ENCODE measurements around the gene CEACAM21.
A peak's percentile ranks its signal among the peaks of the same experiment; 100 is the strongest.

CEACAM21 gene

DNA sequence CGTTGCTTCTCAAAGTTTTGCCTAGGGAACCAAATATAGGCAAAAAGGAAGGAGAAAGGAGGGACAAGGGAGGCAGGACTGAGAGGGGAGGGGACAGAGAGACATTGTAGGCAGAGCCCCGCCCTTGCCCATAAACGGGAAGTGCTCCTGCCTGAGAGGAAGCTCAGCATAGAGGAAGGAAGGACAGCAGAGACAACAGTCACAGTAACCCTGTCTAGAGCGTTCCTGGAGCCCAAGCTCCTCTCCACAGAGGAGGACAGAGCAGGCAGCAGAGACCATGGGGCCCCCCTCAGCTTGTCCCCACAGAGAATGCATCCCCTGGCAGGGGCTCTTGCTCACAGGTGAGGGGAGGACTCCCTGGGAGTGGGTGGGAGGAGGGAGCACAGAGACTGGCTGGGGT lies at the start of gene CEACAM21:
Gene CEACAM21 (plus strand): TSS at position 169 of the 400 bp plus-strand sequence. CDS start 109 bp downstream, at position 278.
- peak within 1 kb of the TSS; percentile 45 for H3K4me3 ChIP-seq (ENCODE audit: low read depth, low read length)
- peak; percentile 78 for DNase-seq (ENCODE audit: low read depth)
- TF ChIP-seq, protein P1, sequence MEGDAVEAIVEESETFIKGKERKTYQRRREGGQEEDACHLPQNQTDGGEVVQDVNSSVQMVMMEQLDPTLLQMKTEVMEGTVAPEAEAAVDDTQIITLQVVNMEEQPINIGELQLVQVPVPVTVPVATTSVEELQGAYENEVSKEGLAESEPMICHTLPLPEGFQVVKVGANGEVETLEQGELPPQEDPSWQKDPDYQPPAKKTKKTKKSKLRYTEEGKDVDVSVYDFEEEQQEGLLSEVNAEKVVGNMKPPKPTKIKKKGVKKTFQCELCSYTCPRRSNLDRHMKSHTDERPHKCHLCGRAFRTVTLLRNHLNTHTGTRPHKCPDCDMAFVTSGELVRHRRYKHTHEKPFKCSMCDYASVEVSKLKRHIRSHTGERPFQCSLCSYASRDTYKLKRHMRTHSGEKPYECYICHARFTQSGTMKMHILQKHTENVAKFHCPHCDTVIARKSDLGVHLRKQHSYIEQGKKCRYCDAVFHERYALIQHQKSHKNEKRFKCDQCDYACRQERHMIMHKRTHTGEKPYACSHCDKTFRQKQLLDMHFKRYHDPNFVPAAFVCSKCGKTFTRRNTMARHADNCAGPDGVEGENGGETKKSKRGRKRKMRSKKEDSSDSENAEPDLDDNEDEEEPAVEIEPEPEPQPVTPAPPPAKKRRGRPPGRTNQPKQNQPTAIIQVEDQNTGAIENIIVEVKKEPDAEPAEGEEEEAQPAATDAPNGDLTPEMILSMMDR (IDR thresholded peaks at IDR 0.05; ENCODE audit: insufficient read depth, low read depth, low read length, missing control alignments): no peak

DNA sequence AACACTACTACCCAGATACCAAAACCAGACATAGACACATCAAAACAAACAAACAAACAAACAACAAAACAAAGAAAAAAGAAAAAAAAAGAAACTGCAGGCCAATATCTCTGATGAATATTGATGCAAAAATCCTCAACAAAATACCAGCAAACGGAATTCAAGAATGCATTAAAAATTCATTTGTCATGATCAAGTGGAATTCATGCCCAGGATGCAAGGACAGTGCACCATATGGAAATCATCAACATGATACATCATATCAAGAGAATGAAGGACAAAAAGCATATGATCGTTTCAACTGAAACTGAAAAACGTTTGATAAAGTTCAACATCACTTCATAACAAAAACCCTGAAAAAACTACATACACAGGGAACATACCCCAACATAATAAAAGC lies 48.9 kb upstream of the CEACAM21 start:
- no peak for DNase-seq (ENCODE audit: low read depth)
- no peak overlapping the region for H3K4me3 ChIP-seq (ENCODE audit: low read depth, low read length)
- TF ChIP-seq, protein P1 (IDR thresholded peaks at IDR 0.05; ENCODE audit: insufficient read depth, low read depth, low read length, missing control alignments): no peak

DNA sequence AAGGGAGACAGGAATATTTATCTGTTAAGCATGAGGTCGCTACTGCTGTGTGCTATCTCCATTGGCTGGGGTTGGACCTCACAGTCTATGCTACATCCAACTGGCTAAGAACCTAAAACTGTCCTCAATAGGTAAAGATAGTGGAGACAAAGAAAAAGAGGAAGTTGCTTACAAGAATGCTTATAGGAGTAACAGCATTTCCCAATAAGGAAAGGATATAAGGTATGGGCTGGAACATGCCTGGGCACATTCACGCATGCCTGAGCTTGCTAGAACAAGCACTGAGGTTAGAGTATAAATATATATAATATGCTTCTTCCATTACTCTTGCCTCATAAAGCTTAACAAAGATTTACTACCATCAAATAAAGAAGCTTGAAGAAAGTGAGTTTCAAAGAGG lies 47.9 kb upstream of the CEACAM21 start:
- H3K4me3 ChIP-seq (ENCODE audit: low read depth, low read length): no peak overlapping the region
- DNase-seq (ENCODE audit: low read depth): no peak
- TF ChIP-seq, protein P1 (IDR thresholded peaks at IDR 0.05; ENCODE audit: insufficient read depth, low read depth, low read length, missing control alignments): no peak

DNA sequence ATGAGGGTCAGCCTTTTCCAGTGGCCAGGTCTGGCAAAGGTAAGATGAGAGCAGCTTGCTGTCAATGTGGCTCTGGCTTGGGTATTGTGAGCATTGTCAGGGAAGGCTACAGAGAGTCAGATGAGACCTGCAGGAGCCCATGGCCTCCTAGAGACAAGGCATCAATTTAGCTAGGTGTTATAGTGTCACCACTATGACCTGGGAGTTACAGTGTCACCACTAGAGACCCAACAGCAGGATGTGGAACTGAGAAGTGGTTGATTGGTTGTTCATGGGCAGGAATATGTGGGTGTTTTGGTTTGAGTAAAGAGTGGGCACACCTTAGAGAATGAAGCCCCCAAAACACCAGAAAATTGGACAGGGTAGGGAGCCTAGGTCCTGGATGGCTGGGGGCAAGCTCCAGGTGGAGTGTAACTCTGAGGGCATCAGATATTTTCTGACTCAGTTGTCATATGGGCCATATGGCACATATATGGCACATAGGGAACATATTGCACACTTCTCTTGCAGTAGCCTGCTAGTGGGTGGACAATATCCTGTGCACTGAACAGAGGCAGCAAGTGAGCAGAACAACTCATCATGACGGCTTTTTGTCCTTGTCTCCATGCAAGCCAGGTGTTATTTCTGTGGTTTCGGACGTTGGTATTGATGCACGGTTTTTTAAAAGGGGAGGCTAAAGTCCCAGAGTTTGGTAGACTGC lies 46.3 kb upstream of the CEACAM21 start:
- no peak overlapping the region for H3K4me3 ChIP-seq (ENCODE audit: low read depth, low read length)
- DNase-seq (ENCODE audit: low read depth): peak; percentile 34
- TF ChIP-seq, protein P1 (IDR thresholded peaks at IDR 0.05; ENCODE audit: insufficient read depth, low read depth, low read length, missing control alignments): no peak

DNA sequence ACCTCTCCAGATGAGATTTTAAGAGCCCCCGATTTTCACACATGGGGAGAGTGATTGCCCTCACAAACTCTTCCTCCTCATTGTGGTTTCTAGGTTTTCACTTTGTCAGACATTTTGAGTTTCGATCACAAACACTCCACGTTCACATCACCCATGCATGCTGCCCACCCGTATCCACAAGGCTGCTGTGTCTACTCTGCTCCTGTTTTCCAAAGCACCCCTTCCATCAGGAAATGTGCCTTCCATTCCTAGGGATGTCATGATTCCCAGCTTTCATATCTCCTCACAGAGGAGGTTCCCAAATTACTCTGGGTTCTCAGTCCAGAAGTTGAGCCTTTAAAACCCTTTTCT lies 45.8 kb upstream of the CEACAM21 start:
- no peak for DNase-seq (ENCODE audit: low read depth)
- TF ChIP-seq, protein P1 (IDR thresholded peaks at IDR 0.05; ENCODE audit: insufficient read depth, low read depth, low read length, missing control alignments): no peak
- H3K4me3 ChIP-seq (ENCODE audit: low read depth, low read length): no peak overlapping the region

DNA sequence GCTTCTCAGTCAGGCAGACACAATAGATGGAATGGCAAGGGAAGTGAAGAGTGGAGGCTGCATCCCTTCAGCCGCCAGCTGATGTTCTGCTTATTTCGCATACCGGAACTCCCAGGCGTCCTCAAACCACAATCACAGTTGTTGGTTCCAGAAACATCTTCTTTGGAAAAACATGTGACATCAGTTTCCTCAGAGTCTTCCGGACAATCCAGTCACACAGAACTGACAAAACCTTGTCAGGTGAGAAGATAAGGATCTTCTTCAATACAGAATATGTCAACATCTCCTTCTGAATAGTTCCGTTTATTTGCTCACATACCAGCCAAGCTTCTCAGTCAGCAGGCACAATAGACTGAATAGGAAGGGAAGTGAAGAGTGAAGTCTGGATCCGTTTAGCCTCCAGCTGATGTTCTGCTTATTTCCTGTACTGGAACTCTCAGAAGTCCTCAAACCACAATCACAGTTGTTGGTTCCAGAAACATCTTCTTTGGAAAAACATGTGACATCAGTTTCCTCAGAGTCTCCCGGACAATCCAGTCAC lies 45.1 kb upstream of the CEACAM21 start:
- TF ChIP-seq, protein P1 (IDR thresholded peaks at IDR 0.05; ENCODE audit: insufficient read depth, low read depth, low read length, missing control alignments): no peak
- DNase-seq (ENCODE audit: low read depth): no peak

More for the DNA sequence above, 45.1 kb upstream of the CEACAM21 start:
- no peak overlapping the region for H3K4me3 ChIP-seq (ENCODE audit: low read depth, low read length)

All from GM12865 (cell line).